ENCODE data around the gene SAP30BP.
A peak's percentile ranks its signal among the peaks of the same experiment; 100 is the strongest.

The SAP30BP gene

GRCh38 chr17:75743625-75744206 lies 76.6 kb downstream of the SAP30BP start:
- no peak for DNase-seq

GRCh38 chr17:75748706-75749105 lies 81.6 kb downstream of the SAP30BP start:
- no peak for DNase-seq

GRCh38 chr17:75749545-75750389 lies 82.6 kb downstream of the SAP30BP start:
- DNase-seq: peak; percentile 71 to 86

GRCh38 chr17:75750661-75751423 lies 83.7 kb downstream of the SAP30BP start:
- no peak for DNase-seq

- DNase-seq: no peak
Measured at GRCh38 chr17:75751676-75752404, 84.7 kb downstream of the SAP30BP start.

GRCh38 chr17:75752405-75752709 lies 85.2 kb downstream of the SAP30BP start:
- DNase-seq: no peak

- DNase-seq: no peak
Measured at GRCh38 chr17:75752802-75753513, 85.8 kb downstream of the SAP30BP start.

GRCh38 chr17:75753514-75754377 lies 86.6 kb downstream of the SAP30BP start:
- peak; percentile 72 to 78 for DNase-seq

GRCh38 chr17:75754378-75755204 lies 87.5 kb downstream of the SAP30BP start:
- no peak for DNase-seq

GRCh38 chr17:75755205-75755901 lies 88.2 kb downstream of the SAP30BP start:
- DNase-seq: peak in 1 of 2 experiments; percentile 8

GRCh38 chr17:75755990-75756389 lies 88.9 kb downstream of the SAP30BP start:
- DNase-seq: no peak

GRCh38 chr17:75756451-75757085 lies 89.4 kb downstream of the SAP30BP start:
- DNase-seq: no peak

GRCh38 chr17:75757086-75757681 lies 90.0 kb downstream of the SAP30BP start:
- no peak for DNase-seq
